ENCODE results near the gene EPC1.

DNA sequence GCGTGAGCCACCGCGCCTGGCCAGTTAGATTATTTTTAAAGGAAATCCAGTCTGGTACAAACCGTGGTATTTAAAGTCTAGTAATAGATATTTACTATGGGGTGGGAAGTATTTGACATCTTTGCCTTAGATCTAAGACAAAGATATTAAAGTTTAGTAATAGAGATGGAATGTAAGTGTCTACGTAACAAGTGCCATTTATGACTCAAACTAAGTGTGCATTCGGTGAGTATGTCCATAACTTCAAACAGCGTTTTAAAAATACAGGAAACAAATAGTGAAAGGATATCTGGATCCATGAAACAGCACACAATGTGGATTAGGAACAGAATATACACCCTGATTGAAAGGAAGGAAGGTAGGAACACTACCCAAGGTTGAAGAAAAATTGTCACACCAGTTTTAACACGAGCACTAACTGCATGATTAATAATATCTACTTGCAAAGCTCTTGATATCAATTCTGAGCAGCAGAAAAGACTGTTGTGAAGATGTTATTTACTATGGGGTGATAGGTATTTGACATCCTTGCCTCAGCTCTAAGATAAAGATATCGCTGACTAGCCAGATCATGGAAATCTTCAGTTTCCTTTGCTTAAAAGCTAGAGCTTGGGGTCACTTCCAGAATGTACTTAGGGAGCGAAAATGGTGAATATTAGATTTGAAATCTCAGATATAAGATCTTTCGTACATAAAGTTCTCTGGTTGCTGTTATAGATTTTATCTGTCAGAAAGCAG is 48.7 kb downstream of the EPC1 start:
- no peak for TF ChIP-seq CTCF (IDR thresholded peaks at IDR 0.05 in 8 of 11, conservative IDR thresholded peaks at IDR 0.05 in 3 of 11)
- no peak for TF ChIP-seq POLR2AphosphoS5 (IDR thresholded peaks at IDR 0.05)
- TF ChIP-seq POLR2A (IDR thresholded peaks at IDR 0.05) = no peak
